Measurements from ENCODE around the gene LRRC23.

DNA sequence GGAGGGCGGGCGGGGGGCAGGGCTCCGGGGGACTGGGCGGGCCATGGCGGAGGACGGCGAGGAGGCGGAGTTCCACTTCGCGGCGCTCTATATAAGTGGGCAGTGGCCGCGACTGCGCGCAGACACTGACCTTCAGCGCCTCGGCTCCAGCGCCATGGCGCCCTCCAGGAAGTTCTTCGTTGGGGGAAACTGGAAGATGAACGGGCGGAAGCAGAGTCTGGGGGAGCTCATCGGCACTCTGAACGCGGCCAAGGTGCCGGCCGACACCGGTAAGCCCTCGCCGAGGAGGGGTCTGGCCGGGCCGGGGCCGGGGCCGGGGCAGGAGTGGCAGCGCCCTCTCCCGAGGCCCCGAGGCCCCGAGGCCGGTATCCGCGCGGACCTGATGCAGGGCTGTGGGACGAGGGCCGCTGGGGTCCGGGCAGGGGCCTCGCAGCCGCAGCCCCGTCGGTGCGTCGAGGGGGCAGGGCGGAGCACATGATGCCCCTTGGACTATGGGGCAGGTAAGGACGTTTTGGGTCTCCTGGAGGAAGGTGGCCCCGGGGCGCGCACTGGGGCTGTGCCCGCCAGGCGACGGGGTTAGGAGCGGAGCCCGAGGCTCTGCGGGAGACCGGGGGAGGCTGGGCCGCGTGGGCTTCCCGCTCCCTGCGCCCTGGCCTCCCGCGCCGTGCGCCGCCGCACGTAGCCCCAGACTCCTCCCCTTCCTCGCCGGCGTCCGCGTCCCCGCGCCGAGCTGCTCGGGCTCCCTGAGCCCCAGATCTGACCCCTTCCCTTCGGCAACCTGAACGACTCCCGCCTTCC is 37.0 kb upstream of the LRRC23 start, which contains the start of gene TPI1:
- TF ChIP-seq, protein P1, sequence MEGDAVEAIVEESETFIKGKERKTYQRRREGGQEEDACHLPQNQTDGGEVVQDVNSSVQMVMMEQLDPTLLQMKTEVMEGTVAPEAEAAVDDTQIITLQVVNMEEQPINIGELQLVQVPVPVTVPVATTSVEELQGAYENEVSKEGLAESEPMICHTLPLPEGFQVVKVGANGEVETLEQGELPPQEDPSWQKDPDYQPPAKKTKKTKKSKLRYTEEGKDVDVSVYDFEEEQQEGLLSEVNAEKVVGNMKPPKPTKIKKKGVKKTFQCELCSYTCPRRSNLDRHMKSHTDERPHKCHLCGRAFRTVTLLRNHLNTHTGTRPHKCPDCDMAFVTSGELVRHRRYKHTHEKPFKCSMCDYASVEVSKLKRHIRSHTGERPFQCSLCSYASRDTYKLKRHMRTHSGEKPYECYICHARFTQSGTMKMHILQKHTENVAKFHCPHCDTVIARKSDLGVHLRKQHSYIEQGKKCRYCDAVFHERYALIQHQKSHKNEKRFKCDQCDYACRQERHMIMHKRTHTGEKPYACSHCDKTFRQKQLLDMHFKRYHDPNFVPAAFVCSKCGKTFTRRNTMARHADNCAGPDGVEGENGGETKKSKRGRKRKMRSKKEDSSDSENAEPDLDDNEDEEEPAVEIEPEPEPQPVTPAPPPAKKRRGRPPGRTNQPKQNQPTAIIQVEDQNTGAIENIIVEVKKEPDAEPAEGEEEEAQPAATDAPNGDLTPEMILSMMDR (IDR thresholded peaks at IDR 0.05), result no peak
- peak; percentile 95 to 99 for TF ChIP-seq POLR2A (IDR thresholded peaks at IDR 0.05)

Data from thyroid gland (tissue), 4 donors.